ENCODE data around the gene PHF24.

DNA sequence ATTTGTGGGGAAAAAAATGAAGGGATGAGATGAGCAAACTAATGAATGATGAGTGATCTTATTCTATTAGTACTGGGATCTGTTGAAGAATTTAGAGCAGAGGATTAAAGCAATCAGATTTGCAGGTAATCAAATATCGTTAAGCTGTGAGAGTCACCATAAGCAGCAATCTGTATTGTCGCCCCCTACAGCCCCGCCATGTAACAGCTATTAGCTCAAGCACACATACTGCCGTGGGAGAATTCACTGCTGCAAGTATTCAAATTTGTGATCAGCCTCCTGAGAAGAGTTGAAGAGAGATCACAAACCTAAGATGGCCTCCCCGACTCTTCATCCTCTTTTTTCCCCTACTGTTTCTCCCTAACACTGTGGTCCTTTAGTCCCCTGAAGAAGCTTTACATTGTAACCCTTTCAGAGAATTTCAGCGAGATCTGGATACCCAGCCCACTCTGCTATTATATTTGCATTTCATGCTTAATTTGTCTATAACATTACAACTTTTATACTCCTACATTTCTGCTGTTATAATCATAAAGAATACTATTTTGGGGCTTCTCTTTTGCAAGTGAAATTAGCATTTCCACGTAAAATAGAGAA is 28.5 kb upstream of the PHF24 start:
- TF ChIP-seq, protein P1, sequence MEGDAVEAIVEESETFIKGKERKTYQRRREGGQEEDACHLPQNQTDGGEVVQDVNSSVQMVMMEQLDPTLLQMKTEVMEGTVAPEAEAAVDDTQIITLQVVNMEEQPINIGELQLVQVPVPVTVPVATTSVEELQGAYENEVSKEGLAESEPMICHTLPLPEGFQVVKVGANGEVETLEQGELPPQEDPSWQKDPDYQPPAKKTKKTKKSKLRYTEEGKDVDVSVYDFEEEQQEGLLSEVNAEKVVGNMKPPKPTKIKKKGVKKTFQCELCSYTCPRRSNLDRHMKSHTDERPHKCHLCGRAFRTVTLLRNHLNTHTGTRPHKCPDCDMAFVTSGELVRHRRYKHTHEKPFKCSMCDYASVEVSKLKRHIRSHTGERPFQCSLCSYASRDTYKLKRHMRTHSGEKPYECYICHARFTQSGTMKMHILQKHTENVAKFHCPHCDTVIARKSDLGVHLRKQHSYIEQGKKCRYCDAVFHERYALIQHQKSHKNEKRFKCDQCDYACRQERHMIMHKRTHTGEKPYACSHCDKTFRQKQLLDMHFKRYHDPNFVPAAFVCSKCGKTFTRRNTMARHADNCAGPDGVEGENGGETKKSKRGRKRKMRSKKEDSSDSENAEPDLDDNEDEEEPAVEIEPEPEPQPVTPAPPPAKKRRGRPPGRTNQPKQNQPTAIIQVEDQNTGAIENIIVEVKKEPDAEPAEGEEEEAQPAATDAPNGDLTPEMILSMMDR (IDR thresholded peaks at IDR 0.05), result peak in 4 of 5 experiments; percentile 21 to 44 (median 34)
- TF ChIP-seq POLR2A (IDR thresholded peaks at IDR 0.05) (no peak), EP300 (IDR thresholded peaks at IDR 0.05) (no peak)

Data from tibial nerve (tissue), 4 donors.